Measurements from ENCODE around the gene LDB3. TPM values are rescaled to one million over a fixed set of nuclear protein-coding genes. Genes with fewer than 3 reads are reported as not detected.

LDB3 gene
- total and polyA plus RNA-seq, 10 donors = 0.14 to 1.2 (median 0.36) TPM; not detected in 2

DNA sequence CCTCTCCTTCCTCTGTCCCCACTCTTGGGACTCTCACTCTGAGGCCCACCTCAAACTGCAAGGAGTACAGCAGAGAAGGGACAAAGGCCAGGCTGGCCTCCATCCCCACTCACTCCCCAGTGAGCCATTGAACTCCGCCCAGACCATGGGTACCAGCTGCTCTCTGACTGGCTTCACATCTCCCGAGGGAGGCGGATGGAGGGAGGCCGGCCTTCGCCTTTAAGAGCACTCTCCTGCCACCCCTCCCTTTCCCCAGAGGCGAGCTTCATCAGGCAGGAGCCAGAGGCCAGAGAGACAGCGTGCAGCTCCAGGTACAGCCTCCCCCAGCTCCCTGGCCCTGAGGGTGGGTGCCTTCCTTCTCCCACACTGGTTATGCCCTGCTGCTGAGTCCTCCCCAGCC, 1.8 kb upstream of the LDB3 start:
- no peaks in the 10 kb centered on the region for H3K9me3 ChIP-seq
- no peak for TF ChIP-seq POLR2A (IDR thresholded peaks at IDR 0.05)
- no peak for TF ChIP-seq POLR2AphosphoS5 (IDR thresholded peaks at IDR 0.05)
- TF ChIP-seq, protein P1, sequence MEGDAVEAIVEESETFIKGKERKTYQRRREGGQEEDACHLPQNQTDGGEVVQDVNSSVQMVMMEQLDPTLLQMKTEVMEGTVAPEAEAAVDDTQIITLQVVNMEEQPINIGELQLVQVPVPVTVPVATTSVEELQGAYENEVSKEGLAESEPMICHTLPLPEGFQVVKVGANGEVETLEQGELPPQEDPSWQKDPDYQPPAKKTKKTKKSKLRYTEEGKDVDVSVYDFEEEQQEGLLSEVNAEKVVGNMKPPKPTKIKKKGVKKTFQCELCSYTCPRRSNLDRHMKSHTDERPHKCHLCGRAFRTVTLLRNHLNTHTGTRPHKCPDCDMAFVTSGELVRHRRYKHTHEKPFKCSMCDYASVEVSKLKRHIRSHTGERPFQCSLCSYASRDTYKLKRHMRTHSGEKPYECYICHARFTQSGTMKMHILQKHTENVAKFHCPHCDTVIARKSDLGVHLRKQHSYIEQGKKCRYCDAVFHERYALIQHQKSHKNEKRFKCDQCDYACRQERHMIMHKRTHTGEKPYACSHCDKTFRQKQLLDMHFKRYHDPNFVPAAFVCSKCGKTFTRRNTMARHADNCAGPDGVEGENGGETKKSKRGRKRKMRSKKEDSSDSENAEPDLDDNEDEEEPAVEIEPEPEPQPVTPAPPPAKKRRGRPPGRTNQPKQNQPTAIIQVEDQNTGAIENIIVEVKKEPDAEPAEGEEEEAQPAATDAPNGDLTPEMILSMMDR (IDR thresholded peaks at IDR 0.05 in 8 of 11, conservative IDR thresholded peaks at IDR 0.05 in 3 of 11) = no peak
- peaks cover 0 to 17% (median 0%) of the 10 kb centered on the region in 7 donors for H3K27me3 ChIP-seq (replicated peaks in 1 of 7)
- H3K4me3 ChIP-seq = no peak overlapping the region
- DNase-seq = no peak
- WGBS, 5 donors = 83 to 100% (median 91%) methylated on average over 1 to 7 of the region's 7 CpGs
- no peak overlapping the region for H3K27ac ChIP-seq
- H3K36me3 ChIP-seq = no peaks in the 10 kb centered on the region
- peaks cover 0 to 12% (median 0%) of the 10 kb centered on the region in 6 donors for H3K4me1 ChIP-seq
- intact Hi-C loops (cut with DNase I; ENCODE audit: low total_unique reads) = no loop called here

DNA sequence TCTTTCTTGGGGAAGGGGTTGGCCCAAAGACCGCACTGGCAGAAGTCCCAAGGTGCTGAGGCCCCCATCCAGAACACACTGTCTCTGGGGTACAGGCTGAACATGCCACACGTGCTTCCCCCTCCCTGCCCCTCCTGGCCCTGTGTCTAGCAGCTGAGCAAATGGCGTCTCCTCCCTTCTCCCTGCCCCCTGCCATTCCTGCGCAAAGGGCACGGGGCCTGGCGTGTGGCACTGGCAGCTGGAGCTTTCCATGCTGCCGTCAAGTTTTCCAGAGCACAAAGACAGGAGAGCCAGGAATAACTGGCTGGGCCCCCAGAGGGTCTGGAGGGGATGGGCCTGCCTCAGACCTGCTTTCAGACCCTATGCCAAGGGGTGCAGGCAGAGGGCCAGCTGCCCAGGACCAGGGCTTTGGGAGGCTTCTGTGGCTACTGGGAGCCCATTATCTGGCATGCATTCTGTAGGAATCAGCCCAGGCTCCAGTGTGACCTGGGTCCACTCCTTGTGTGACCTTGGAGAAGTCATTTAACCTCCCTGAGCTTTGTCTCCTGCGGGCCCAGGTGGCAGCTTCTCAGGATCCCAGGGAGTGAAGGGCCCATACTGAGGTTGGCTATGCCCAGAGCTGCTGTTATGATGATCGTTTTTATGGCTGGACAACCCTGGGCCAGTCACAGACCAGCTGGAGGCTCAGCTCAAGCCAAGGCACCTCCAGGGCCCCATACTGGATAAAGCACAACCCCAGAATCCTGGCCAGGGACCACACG, 710 bp upstream of the LDB3 start:
- Histone ChIP-seq H3K27ac (no peak overlapping the region), H3K27me3 (replicated peaks in 1 of 7) (peaks cover 0 to 17% (median 0%) of the 10 kb centered on the region in 7 donors), H3K36me3 (no peaks in the 10 kb centered on the region), H3K4me1 (peaks cover 0 to 7% (median 0%) of the 10 kb centered on the region in 6 donors), H3K9me3 (no peaks in the 10 kb centered on the region), H3K4me3 (no peak overlapping the region)
- intact Hi-C loops (cut with DNase I; ENCODE audit: low total_unique reads) = no loop called here
- WGBS, 5 donors = 76 to 93% (median 86%) methylated on average over 9 to 10 of the region's 10 CpGs
- TF ChIP-seq POLR2AphosphoS5 (IDR thresholded peaks at IDR 0.05) (no peak), POLR2A (IDR thresholded peaks at IDR 0.05) (no peak)
- TF ChIP-seq, protein P1 (IDR thresholded peaks at IDR 0.05 in 8 of 11, conservative IDR thresholded peaks at IDR 0.05 in 3 of 11) = no peak
- DNase-seq = no peak

DNA sequence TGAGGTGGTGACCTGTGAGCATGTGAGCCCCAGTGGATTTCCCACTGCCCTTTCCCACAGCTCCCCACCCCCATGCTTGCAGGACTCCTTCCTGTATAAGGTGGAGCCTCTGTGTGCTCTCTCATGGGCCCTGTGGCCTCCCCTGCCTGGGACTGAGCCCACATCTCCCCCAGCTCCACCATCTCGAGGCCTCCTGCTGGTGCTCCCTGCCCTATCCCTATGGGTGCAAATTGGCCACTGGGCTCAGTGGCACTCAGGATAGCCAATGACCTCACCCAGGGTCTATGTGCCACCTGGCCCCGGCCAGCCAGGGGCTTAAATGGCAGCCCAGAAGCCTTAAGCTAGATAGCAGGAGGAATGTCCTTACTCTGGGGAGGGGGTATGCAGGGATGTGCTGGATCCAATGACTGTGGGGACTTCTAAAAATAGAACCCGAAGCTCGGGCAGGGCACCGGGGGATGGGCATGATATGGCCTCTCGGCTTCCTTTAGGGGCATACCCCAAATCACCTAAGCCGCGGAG, 2.0 kb downstream of the LDB3 start:
- peaks cover 0 to 23% (median 0%) of the 10 kb centered on the region in 7 donors for H3K27me3 ChIP-seq (replicated peaks in 1 of 7)
- no peak for DNase-seq
- WGBS, 5 donors = 79 to 91% (median 88%) methylated on average over 8 of the region's 8 CpGs
- TF ChIP-seq POLR2A (IDR thresholded peaks at IDR 0.05) = no peak
- TF ChIP-seq POLR2AphosphoS5 (IDR thresholded peaks at IDR 0.05) = no peak
- TF ChIP-seq, protein P1 (IDR thresholded peaks at IDR 0.05 in 8 of 11, conservative IDR thresholded peaks at IDR 0.05 in 3 of 11) = no peak
- intact Hi-C loops (cut with DNase I; ENCODE audit: low total_unique reads) = no loop called here
- H3K9me3 ChIP-seq = no peaks in the 10 kb centered on the region
- H3K4me3 ChIP-seq = no peak overlapping the region
- H3K27ac ChIP-seq = no peak overlapping the region
- no peaks in the 10 kb centered on the region for H3K36me3 ChIP-seq
- no peaks in the 10 kb centered on the region for H3K4me1 ChIP-seq

DNA sequence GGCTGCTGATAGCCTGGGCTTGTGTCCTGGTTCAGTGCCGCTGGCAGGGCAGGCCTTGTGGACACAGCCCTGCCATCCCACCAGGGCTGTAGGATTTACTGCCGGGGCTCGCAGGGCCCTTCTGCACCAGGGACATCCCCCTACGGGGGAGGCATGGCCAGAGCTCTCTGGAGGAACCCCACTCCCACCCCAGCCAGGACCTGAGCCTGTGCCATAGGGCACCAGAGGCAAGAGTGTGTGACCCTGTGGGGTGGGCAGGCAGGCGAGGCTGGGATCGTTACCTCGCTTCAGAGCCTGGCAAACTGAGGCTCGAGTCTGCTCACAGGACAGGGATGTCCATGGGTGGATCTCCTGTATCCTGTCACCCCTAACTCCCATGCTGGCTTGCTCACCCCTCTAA, 2.6 kb downstream of the LDB3 start:
- TF ChIP-seq POLR2A (IDR thresholded peaks at IDR 0.05) (no peak), POLR2AphosphoS5 (IDR thresholded peaks at IDR 0.05) (no peak)
- TF ChIP-seq, protein P1 (IDR thresholded peaks at IDR 0.05 in 8 of 11, conservative IDR thresholded peaks at IDR 0.05 in 3 of 11) = no peak
- Histone ChIP-seq H3K27me3 (replicated peaks in 1 of 7) (peaks cover 0 to 23% (median 0%) of the 10 kb centered on the region in 7 donors), H3K27ac (no peak overlapping the region), H3K4me1 (no peaks in the 10 kb centered on the region), H3K36me3 (no peaks in the 10 kb centered on the region), H3K4me3 (no peak overlapping the region), H3K9me3 (no peaks in the 10 kb centered on the region)
- intact Hi-C loops (cut with DNase I; ENCODE audit: low total_unique reads) = no loop called here
- WGBS, 5 donors = 84 to 96% (median 89%) methylated on average over 6 to 8 of the region's 8 CpGs
- DNase-seq = no peak

Data from spleen (tissue), 11 donors.